RWPE1 (cell line): ENCODE measurements around the gene KIAA1614.

Source experiments
- CTCF ChIA-PET: fragments of 350-600 bp; sonication (Branson Sonifier 250); formaldehyde crosslinking; extraction: SDS; loops from one replicate; lab custom pipeline; 2021; lab: Yijun Ruan, JAX
- POLR2A ChIA-PET: fragments of 400-600 bp; formaldehyde crosslinking; extraction: SDS; loops from one replicate; lab custom pipeline; 2020; ENCODE audit warnings: antibody characterized with exemption; ENCODE audit not compliant: low non-redundant PET; lab: Yijun Ruan, JAX
- DNase-seq: peaks from one replicate; pipeline ENCODE4 v3.0.0; 2012; ENCODE audit warnings: low spot score
- H3K27ac ChIP-seq: fragments of 450-650 bp; 2 replicates; pipeline ENCODE4 v1.5.1; 2017
- TF ChIP-seq, protein P1 (sequence below): fragments of 450-650 bp; conservative IDR thresholded peaks from 2 replicates; pipeline ENCODE4 v1.5.1; 2017; ENCODE audit warnings: low read depth, mild to moderate bottlenecking

Gene KIAA1614, protein sequence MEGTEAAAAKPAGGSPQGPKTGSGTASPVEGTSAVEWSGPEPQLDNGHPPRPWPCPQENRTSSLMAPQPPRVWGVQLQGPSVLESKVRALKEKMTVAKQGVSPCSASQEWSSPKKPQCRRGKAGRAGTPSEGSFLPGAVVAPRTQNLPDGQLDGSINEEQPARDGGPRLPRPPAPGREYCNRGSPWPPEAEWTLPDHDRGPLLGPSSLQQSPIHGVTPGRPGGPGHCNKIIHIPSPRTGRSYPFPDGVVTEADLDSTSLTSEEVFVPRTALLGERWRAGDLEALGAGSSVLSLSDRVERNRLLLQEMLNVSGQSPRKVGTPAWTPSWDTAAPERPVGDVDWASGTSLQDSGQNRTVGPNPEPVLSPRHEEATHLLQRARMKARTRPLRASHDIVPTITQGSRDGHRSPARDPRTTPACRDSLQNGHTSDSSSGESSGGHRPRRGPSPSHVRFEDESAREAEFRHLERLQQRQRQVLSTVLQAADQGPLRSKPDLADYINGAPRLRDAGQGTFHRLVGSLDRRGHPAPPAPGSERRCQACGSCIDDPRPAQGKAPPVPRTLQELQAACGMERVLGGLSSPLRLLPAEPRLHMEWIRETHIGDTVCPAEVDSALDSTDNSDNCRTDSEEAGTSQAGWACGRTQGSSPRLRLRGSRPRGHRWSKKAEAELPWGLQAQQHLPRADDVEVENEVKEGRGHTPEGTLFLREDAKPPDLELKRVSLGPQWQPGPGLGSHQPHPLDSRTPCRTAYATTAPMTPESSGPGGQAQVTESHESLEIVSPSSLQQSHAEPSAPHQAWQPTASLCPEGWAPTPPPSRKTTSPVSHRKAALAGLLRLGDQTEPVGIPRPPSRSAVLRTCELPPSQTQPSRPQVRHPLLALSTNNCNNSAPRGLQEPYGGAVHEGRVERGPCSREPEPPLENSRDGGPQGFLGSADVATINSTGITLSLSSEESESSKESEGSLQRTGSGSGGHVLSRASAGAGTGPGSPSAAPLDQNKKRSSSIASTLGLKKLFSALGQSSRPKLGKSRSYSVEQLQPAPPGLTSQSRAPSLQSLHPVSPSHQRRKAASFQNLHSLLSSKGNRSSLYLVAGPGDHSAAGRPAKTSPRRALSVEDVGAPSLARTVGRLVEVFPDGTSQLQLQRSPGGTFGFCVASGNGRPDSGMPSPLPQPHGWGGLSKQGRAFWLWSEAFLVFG

DNA sequence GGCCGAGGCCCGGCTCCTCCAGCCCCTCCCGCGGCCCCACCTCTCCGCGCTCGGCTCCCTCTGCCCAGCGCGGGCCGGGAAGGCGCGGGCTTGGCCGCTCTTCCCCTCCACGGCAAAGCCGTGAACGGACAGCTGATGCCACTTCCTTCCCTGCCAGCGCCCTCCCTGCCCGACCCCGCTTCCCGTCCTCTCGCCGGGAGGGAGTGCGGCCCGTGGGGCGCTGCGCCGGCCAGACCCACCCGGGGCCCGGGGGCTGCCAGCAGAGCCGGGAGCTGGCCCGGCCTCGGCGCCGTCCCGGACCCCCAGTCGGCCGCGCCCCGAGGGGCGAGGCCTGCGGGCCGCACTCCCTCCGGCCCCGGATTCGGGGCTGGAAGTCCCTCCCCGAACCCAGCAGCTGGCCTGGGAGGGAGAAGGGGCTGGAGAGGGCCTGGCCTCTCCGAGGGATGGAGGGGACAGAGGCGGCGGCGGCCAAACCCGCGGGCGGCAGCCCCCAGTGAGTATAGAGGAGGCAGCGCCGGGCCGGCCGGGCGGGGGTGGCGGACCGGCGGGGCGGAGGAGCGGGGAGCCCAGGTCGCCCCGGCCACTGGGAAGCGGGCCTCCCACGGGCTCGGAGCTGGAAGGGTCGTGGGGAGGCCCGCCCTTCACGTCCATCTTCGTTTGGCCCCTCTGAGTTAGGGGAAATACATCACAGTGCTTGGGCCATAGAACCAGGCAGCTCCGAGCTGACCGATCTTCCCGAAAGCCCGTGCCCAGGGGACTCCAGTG, at the start of gene KIAA1614:
KIAA1614 (plus strand) TSS at position 97 of the 765 bp plus-strand sequence; CDS start at position 444, 347 bp downstream.
- peak; percentile 29 for DNase-seq
- POLR2A ChIA-PET: no interaction called here
- TF ChIP-seq, protein P1, sequence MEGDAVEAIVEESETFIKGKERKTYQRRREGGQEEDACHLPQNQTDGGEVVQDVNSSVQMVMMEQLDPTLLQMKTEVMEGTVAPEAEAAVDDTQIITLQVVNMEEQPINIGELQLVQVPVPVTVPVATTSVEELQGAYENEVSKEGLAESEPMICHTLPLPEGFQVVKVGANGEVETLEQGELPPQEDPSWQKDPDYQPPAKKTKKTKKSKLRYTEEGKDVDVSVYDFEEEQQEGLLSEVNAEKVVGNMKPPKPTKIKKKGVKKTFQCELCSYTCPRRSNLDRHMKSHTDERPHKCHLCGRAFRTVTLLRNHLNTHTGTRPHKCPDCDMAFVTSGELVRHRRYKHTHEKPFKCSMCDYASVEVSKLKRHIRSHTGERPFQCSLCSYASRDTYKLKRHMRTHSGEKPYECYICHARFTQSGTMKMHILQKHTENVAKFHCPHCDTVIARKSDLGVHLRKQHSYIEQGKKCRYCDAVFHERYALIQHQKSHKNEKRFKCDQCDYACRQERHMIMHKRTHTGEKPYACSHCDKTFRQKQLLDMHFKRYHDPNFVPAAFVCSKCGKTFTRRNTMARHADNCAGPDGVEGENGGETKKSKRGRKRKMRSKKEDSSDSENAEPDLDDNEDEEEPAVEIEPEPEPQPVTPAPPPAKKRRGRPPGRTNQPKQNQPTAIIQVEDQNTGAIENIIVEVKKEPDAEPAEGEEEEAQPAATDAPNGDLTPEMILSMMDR: no peak
- CTCF ChIA-PET: interaction anchor here (1.1 to 1.7 kb wide), 2 partner anchors 41 to 397 kb away, joined by 3 to 6 read pairs; no protein-coding TSS in a partner anchor
- H3K27ac ChIP-seq: peak within 1 kb of the TSS; percentile 80

DNA sequence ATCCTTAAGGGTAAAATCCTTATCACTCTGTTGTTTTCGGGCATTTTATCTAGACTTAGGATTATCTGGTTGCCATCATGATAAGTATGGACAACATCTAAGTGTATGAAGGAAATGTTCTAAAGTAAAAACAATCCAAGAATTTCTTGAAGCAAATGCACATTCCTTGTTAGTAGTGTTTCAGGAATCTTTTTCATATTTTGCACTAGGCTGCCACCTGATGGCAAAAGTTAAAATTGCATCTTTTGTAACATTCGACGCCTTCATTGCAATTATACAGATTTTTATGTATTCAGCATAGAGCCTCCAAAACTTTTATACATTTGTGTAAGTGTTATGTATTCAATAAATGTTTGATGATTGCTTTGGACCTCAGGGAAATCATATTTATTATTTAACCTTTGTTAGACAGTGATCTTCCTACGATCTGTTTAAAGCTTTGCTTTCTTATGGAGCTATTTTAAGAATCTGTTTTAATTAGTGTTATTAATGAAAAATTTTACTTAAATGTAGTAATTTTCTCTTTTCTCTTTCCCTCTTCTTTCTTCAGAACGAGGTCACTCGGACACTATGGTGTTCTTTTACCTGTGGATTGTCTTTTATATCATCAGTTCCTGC, 49.4 kb upstream of the KIAA1614 start:
- no peak overlapping the region for H3K27ac ChIP-seq
- CTCF ChIA-PET: interaction anchor here (0.6 to 4.2 kb wide), 17 partner anchors 9 to 1523 kb away, joined by 3 to 40 read pairs (median 4); partner anchors contain the start of gene ACBD6
- TF ChIP-seq, protein P1: peak; percentile 71
- DNase-seq: peak; percentile 40
- POLR2A ChIA-PET: no interaction called here

DNA sequence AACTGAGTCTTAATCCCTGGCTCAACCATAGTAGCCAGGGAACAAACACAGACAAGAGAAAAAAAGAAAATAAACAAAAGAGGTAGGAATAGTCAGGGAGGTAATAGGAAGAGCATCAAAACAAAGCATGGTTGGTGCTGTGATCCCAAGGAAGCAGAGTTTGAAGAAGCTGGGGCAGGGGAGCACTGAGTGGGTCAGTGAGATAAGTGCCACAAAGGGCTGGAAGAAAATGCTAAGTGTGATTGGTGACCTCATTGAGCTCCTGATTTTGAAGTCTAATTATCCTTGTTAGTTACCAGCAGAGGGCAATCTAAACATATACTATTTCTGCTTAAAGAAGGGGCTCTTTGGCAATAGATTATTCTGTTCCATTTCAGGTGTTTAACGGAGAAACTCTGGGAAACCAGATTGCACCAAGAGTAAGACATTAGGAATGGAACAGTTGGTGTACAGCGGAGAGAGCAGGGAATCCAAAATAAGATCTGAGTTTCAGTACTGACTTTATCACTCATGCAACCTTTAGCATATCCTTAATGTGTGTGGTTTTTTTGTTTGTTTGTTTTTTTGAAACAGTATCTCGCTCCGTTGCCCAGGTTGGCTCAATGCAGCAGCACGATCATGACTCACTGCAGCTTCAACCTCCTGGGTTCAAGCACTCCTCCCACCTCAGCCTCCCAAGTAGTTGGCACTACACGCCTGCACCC, 30.7 kb upstream of the KIAA1614 start:
- CTCF ChIA-PET: interaction anchor here (0.6 to 1.4 kb wide), 11 partner anchors 41 to 542 kb away, joined by 3 to 13 read pairs (median 4); no protein-coding TSS in a partner anchor
- POLR2A ChIA-PET: no interaction called here

DNA sequence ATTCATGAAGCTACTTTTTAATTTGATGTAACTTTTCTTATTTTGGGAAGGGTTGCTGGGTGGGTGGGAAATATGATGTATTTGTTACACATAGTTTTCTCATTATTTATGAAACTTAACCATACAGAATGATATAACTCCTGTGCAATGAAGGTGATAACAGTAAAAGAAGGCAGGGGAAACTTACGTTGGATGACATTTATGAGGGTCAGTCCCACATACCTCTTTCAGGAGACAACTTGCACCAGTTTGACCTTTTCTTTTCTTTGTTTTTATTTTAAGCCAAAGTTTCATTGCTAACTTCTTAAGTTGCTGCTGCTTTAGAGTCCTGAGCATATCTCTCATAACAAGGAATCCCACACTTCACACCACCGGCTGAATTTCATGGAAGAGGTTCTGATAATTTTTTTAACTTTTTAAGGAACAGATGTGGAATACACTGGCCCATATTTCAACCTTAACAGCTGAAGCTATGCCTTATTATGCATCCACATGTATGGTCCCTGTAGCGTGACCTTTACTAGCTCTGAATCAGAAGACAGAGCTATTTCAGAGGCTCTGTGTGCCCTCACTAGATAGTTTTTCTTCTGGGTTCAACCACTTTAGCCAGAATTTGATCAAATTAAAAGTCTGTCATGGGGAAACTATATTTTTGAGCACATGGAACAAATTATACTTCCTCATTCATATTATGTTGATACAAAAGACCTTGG, 28.0 kb upstream of the KIAA1614 start:
- CTCF ChIA-PET: interaction anchor here (0.8 kb wide), 1 partner anchor 280 kb away, joined by 4 read pairs; no protein-coding TSS in a partner anchor
- H3K27ac ChIP-seq: no peak overlapping the region
- no peak for DNase-seq
- POLR2A ChIA-PET: no interaction called here
- TF ChIP-seq, protein P1: no peak

More for the DNA sequence above, 30.7 kb upstream of the KIAA1614 start:
- TF ChIP-seq, protein P1: peak; percentile 50
- peak; percentile 44 for DNase-seq
- no peak overlapping the region for H3K27ac ChIP-seq

DNA sequence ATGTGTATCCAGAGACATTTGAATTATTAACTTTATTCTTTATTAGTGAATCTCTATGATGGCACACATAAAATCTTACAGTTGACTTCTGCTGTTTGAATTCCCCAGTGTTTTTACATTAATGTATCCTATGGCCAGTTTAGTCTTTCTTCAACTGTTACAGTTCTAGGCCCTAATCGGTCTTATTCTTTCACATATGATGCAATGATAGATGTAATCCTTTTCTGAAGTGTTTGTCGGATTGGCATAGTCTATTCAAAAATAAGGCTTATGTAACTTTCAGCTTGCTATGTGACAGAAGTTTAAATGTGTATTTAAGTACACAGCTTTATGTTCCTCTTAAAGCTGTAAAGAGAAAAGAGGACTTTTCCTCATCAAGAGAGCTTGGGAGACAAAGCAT, 26.4 kb upstream of the KIAA1614 start:
- H3K27ac ChIP-seq: no peak overlapping the region
- POLR2A ChIA-PET: no interaction called here
- DNase-seq: no peak
- TF ChIP-seq, protein P1: no peak
- CTCF ChIA-PET: no interaction called here
